HEK293 (cell line): ENCODE results near the gene ATP13A1.

Source experiments
- CTCF ChIP-seq: fragments of 450-650 bp; formaldehyde crosslinking; IDR thresholded peaks from 2 replicates; pipeline ENCODE4 v1.5.1; 2016; ENCODE audit warnings: missing biosample characterization, missing genetic modification characterization
- HOXC10 ChIP-seq: sonication (generic); formaldehyde crosslinking; IDR thresholded peaks from 2 replicates; pipeline ENCODE4 v1.8.1; 2023; ENCODE audit warnings: mild to moderate bottlenecking, missing genetic modification reagents
- IKZF3 ChIP-seq: fragments of 450-650 bp; IDR thresholded peaks from 2 replicates; pipeline ENCODE4 v1.5.0; 2018; ENCODE audit warnings: missing biosample characterization, mild to moderate bottlenecking, missing genetic modification characterization, moderate library complexity
- KLF1 ChIP-seq: fragments of 450-650 bp; formaldehyde crosslinking; IDR thresholded peaks from 2 replicates; pipeline ENCODE4 v1.5.1; 2016; ENCODE audit warnings: missing biosample characterization, missing genetic modification characterization
- PRDM1 ChIP-seq: fragments of 450-650 bp; formaldehyde crosslinking; IDR thresholded peaks from 2 replicates; pipeline ENCODE4; 2016; ENCODE audit warnings: missing biosample characterization, missing genetic modification characterization
- ZNF133 ChIP-seq: fragments of 450-650 bp; formaldehyde crosslinking; IDR thresholded peaks from 2 replicates; pipeline ENCODE4 v1.5.1; 2016; ENCODE audit warnings: missing biosample characterization, missing genetic modification characterization
- ZNF274 ChIP-seq, 2 experiments: fragments of 200-500 bp in 1 of 2; fragments of 450-650 bp in 1 of 2; sonication (Bioruptor generic) in 1 of 2; formaldehyde crosslinking in 1 of 2; IDR thresholded peaks; 2 replicates each; pipeline versions ENCODE4 v1.5.1 to v1.6.1; 2014 to 2016; ENCODE audit warnings: borderline replicate concordance in 1 of 2, inconsistent platforms in 1 of 2, low read length in 1 of 2, missing biosample characterization in 1 of 2, missing genetic modification characterization in 1 of 2
- ZNF555 ChIP-seq: fragments of 450-650 bp; formaldehyde crosslinking; conservative IDR thresholded peaks from 2 replicates; pipeline ENCODE4 v1.5.1; 2017; ENCODE audit warnings: missing biosample characterization, mild to moderate bottlenecking, missing genetic modification characterization, inconsistent platforms
- ZNF76 ChIP-seq: fragments of 450-650 bp; formaldehyde crosslinking; IDR thresholded peaks from 2 replicates; pipeline ENCODE4; 2016; ENCODE audit warnings: low read depth, missing biosample characterization, missing genetic modification characterization, borderline replicate concordance
- ZNF777 ChIP-seq: fragments of 450-650 bp; formaldehyde crosslinking; IDR thresholded peaks from 2 replicates; pipeline ENCODE4 v1.5.1; 2017; ENCODE audit warnings: missing biosample characterization, missing genetic modification characterization, borderline replicate concordance

- no peak for TF ChIP-seq IKZF3 (tag by site-specific recombination)
- TF ChIP-seq PRDM1 (tag by site-specific recombination): no peak
- no peak for TF ChIP-seq ZNF777 (tag by site-specific recombination)
- TF ChIP-seq ZNF133 (tag by site-specific recombination): no peak
- no peak for TF ChIP-seq CTCF
- TF ChIP-seq ZNF555 (tag by site-specific recombination): no peak
- TF ChIP-seq KLF1 (tag by site-specific recombination): no peak
- TF ChIP-seq ZNF76 (tag by site-specific recombination): no peak
- no peak for TF ChIP-seq ZNF274 (IDR thresholded peaks at IDR 0.05; ENCODE audit: low read length)
- TF ChIP-seq ZNF274 (tag by site-specific recombination; IDR thresholded peaks at IDR 0.05; ENCODE audit: borderline replicate concordance): no peak
- no peak for TF ChIP-seq HOXC10 (CRISPR knock-in tag)
Observed at GRCh38 chr19:19619181-19619848, 44.2 kb downstream of the ATP13A1 start.
